ENCODE measurements around the gene PKD1L1. TPM values are rescaled to one million over a fixed set of nuclear protein-coding genes. Genes with fewer than 3 reads are reported as not detected.

Gene PKD1L1
- total and polyA plus RNA-seq, 11 donors = 1.1 to 3.7 (median 2.3) TPM

DNA sequence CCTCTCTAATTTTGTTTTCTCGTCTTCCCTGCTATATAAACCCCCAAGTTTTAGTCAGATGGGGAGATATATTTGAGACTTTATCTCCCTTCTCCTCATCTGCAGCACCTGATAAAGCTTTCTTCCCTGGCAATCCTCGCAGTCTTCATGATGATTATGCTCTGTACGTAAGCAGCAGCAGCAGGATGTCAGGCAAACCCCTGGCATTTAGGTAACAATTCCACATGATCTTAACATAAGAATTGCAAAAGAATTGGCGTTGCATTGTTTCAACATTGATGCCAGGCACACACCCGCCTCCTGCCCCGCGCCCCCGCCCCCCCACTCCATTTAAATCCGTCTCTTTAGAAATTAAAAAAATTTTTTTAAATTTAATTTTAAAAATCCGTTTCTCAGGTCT lies 6.1 kb downstream of the PKD1L1 start:
- Histone ChIP-seq H3K27me3 (no peaks in the 10 kb centered on the region), H3K27ac (peak overlapping the region in 11 of 12 donors; percentile 74 to 93 (median 90)), H3K9me3 (no peaks in the 10 kb centered on the region), H3K36me3 (peaks cover 0 to 4% (median 0%) of the 10 kb centered on the region in 9 donors), H3K4me1 (peaks cover 0 to 81% (median 40%) of the 10 kb centered on the region in 12 donors), H3K4me3 (no peak overlapping the region)
- TF ChIP-seq, protein P1, sequence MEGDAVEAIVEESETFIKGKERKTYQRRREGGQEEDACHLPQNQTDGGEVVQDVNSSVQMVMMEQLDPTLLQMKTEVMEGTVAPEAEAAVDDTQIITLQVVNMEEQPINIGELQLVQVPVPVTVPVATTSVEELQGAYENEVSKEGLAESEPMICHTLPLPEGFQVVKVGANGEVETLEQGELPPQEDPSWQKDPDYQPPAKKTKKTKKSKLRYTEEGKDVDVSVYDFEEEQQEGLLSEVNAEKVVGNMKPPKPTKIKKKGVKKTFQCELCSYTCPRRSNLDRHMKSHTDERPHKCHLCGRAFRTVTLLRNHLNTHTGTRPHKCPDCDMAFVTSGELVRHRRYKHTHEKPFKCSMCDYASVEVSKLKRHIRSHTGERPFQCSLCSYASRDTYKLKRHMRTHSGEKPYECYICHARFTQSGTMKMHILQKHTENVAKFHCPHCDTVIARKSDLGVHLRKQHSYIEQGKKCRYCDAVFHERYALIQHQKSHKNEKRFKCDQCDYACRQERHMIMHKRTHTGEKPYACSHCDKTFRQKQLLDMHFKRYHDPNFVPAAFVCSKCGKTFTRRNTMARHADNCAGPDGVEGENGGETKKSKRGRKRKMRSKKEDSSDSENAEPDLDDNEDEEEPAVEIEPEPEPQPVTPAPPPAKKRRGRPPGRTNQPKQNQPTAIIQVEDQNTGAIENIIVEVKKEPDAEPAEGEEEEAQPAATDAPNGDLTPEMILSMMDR (IDR thresholded peaks at IDR 0.05) = no peak
- no peak for TF ChIP-seq POLR2A (IDR thresholded peaks at IDR 0.05)
- no peak for DNase-seq
- no peak for ATAC-seq
- WGBS, 4 donors = 80 to 84% (median 81%) methylated on average over 10 of the region's 10 CpGs
- intact Hi-C loops (cut with DNase I) = loop anchor here in 1 of 10 donors (5.0 kb wide), 1 partner anchor 35 kb away; the partner anchor contains the start of gene HUS1

DNA sequence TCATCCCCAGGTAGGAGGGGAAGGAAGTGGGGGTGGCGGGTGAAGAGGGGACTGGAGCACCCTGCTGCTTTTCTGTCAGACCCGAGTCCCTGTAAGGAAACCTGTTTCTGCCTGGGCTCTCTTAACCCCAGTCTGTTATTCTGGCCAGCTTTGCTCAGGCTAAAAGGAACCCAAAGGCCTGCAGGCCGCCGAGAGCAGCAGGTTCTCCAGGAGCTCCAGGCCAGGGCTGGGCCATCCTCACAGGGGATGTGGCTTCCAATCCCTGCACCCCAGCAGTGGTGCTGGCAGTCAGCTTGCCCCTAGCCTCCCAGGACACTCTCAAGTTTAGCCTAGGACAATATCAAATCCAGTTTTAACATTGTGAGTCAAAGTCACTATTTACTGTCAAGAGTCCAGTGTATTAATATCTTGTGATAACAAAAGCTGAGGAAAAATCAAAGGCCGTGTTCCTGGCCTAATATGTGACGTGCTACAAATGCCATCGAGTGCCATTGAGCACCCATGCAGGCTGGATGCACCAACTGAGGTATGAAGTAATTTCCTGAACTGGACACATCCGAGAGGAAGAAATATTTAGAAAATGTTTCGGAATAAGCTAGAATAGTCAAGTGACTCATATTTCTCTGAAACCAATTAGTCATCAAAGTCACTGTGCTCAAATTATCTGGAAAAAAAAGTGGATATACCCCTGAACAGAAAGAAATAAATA lies 7.0 kb downstream of the PKD1L1 start:
- Histone ChIP-seq H3K27ac (peak overlapping the region; percentile 74 to 93 (median 90)), H3K36me3 (peaks cover 0 to 4% (median 0%) of the 10 kb centered on the region in 9 donors), H3K4me1 (peaks cover 0 to 75% (median 40%) of the 10 kb centered on the region in 12 donors), H3K9me3 (no peaks in the 10 kb centered on the region), H3K27me3 (no peaks in the 10 kb centered on the region), H3K4me3 (peak overlapping the region in 6 of 12 donors; percentile 11 to 30 (median 14))
- intact Hi-C loops (cut with DNase I) = loop anchor here in 1 of 10 donors (5.0 kb wide), 1 partner anchor 36 kb away; the partner anchor contains the start of gene HUS1
- TF ChIP-seq, protein P1 (IDR thresholded peaks at IDR 0.05) = no peak
- no peak for TF ChIP-seq POLR2A (IDR thresholded peaks at IDR 0.05)
- DNase-seq (peak in 4 of 5 donors; percentile 27 to 77 (median 54)), ATAC-seq (peak; percentile 51 to 78 (median 66))
- WGBS, 4 donors = 22 to 29% (median 27%) methylated on average over 9 of the region's 9 CpGs

DNA sequence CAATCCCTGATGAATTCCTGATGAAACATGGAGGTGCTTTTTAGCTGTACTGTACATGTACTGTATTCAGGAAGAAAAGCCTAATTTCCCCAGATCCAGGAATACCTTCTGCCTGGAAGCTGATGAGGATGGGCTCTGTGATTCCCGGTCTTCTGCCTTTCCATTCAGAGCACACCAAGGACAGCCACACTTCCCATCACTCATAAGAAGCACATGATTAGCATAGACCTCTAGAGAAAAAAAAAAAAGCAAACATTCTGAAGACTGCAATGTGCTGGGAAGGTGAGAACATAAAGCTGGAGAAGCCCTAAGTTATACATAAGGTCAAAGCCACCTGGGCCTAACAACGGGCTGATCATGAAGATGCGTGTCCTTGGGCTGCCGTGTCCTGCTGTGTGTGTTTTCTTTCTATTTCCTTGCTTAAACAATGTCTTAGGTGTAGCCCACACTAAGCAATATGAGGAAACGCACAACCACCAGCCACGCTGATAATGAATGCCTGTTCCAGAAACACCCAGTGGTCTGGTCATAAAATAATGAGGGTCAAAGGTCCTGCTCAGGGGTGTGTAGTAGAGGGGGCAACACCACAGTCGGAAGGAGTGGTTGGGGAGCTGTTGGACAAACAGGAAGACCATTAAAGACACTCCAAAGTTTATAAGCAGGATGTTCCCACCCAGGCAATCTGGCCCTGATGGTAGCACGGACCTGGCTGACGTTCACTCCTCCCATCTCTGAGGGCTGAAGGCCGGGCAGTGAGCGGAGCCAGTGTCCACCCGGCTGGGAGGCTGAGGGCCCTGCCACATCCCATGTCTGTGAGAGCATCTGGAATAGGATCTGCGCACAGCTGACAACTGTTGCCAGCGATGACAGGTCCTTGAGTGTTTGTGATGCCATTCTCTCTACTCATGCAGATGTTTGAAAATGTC lies 7.9 kb downstream of the PKD1L1 start:
- TF ChIP-seq POLR2A (IDR thresholded peaks at IDR 0.05) = no peak
- TF ChIP-seq, protein P1 (IDR thresholded peaks at IDR 0.05) = no peak
- Histone ChIP-seq H3K27ac (peak overlapping the region; percentile 74 to 93 (median 90)), H3K4me1 (peaks cover 0 to 66% (median 37%) of the 10 kb centered on the region in 12 donors), H3K4me3 (peak overlapping the region in 4 of 12 donors; percentile 11 to 30 (median 14)), H3K27me3 (no peaks in the 10 kb centered on the region), H3K9me3 (no peaks in the 10 kb centered on the region), H3K36me3 (peaks cover 0 to 9% (median 0%) of the 10 kb centered on the region in 9 donors)
- peak; percentile 63 to 79 (median 76) for ATAC-seq
- WGBS, 4 donors = 43 to 56% (median 46%) methylated on average over 12 to 14 of the region's 14 CpGs
- intact Hi-C loops (cut with DNase I) = loop anchor here in 1 of 10 donors (5.0 kb wide), 1 partner anchor 37 kb away; the partner anchor contains the start of gene HUS1
- DNase-seq = peak; percentile 54 to 83 (median 75)

All from heart left ventricle (tissue), 16 donors.